ENCODE measurements around the gene TXN. TPM values are rescaled to one million over a fixed set of nuclear protein-coding genes. Genes with fewer than 3 reads are reported as not detected.

The TXN gene
- total and polyA plus RNA-seq, 8 donors: 148 to 308 (median 151) TPM

DNA sequence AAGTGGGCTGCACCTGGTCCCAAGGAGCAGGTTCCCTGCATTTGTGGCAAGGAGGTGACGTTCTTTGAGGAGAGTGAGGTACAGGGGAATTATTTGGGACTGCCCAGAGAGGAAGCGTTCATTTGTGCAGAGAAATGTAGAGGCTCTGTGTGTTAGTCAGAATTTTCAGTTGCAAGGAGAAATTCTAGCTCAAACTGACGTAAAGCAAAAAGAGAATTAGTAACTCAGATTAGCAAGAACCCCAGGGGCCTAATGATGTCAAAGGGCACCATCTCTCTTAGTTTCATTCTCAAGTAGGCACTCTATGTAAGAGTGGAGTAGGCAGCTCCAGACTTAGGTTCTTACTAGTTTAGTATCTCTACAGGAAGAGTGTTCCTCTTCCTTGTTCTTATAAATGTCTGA lies 2.4 kb upstream of the TXN start:
- TF ChIP-seq CTCF (IDR thresholded peaks at IDR 0.05): no peak
- Histone ChIP-seq H3K9me3 (no peaks in the 10 kb centered on the region), H3K27me3 (no peaks in the 10 kb centered on the region), H3K36me3 (no peaks in the 10 kb centered on the region), H3K27ac (peak overlapping the region in 1 of 2 donors; percentile 30), H3K4me1 (peaks cover 16 to 36% of the 10 kb centered on the region in 2 donors), H3K4me3 (no peak overlapping the region)
- ATAC-seq (no peak), DNase-seq (no peak)
- intact Hi-C loops (cut with DNase I): no loop called here

DNA sequence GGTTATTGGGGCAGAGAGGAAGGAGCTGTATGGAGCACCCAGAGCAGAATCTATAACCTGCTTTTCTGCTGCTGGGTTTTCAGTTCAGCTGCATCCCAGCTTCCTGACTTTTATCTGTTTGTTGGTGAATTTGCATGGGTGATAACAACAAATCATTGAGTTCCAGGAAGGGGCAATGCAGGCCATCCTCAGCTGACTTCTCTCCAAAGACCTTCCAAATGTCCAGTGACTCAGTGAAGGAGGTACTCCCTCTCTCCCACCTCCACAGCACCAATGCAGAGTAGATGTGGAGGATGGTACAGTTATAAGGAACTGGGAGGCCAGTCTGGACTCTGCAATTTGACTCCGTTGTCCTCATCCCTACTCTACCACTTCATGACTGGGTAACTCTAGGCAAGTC lies 1.6 kb upstream of the TXN start:
- intact Hi-C loops (cut with DNase I): no loop called here
- no peak for ATAC-seq
- peak overlapping the region in 1 of 2 donors; percentile 90 for H3K4me3 ChIP-seq
- H3K36me3 ChIP-seq: no peaks in the 10 kb centered on the region
- no peak for TF ChIP-seq CTCF (IDR thresholded peaks at IDR 0.05)
- no peak for DNase-seq
- no peaks in the 10 kb centered on the region for H3K9me3 ChIP-seq
- H3K27ac ChIP-seq: peak overlapping the region; percentile 7 to 91
- H3K27me3 ChIP-seq: no peaks in the 10 kb centered on the region
- peaks cover 16 to 44% of the 10 kb centered on the region in 2 donors for H3K4me1 ChIP-seq

DNA sequence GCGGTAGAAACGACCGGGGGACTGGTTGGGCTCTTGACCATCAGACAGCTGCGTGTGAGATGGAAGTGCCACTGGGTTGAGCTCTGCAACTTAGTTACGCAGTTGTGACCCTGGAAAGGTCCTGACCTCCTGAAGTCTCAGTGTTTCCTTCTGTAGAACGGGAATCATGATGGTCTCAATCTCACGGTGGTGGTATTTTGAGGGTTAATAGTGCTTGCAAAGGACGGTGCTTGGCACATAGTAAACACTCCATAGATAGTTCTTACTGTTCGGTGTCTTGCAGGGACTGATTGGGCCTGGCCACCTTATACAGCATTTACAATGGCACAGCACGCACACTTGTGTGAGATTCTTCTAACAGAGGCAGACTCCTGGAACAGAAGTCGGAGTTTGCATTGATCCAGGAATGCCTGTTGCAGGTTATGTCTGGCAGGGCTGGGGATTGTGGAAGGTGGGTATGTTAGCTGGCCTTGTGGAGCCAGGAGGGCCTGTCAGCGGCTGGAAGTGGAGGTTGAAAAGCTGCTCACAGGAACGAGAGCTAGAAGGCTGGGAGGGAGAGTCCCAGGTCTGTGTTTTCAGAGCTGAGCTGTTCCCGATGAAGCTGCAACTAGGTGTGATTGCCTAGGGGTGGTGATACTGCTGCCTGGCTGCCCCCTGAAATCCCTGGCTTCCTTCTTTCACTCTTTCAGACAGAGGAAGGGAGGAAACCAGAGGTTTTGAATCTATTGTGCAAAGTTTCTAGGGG lies 962 bp upstream of the TXN start:
- Histone ChIP-seq H3K36me3 (no peaks in the 10 kb centered on the region), H3K27me3 (no peaks in the 10 kb centered on the region), H3K27ac (peak overlapping the region; percentile 91 to 93), H3K4me1 (peaks cover 16 to 51% of the 10 kb centered on the region in 2 donors), H3K9me3 (no peaks in the 10 kb centered on the region), H3K4me3 (peak overlapping the region; percentile 75 to 90)
- no peak for DNase-seq
- ATAC-seq: peak; percentile 1
- TF ChIP-seq CTCF (IDR thresholded peaks at IDR 0.05): no peak
- intact Hi-C loops (cut with DNase I): no loop called here

GRCh38 chr9:110255463-110256379 lies 586 bp downstream of the TXN start:
- Histone ChIP-seq H3K4me1 (peaks cover 16 to 61% of the 10 kb centered on the region in 2 donors), H3K9me3 (no peaks in the 10 kb centered on the region), H3K4me3 (peak overlapping the region; percentile 75 to 90), H3K27me3 (no peaks in the 10 kb centered on the region), H3K36me3 (peaks cover 0 to 4% of the 10 kb centered on the region in 2 donors), H3K27ac (peak overlapping the region; percentile 91 to 93)
- ATAC-seq (peak; percentile 62), DNase-seq (peak; percentile 52 to 92 (median 70))
- intact Hi-C loops (cut with DNase I): no loop called here
- no peak for TF ChIP-seq CTCF (IDR thresholded peaks at IDR 0.05)

DNA sequence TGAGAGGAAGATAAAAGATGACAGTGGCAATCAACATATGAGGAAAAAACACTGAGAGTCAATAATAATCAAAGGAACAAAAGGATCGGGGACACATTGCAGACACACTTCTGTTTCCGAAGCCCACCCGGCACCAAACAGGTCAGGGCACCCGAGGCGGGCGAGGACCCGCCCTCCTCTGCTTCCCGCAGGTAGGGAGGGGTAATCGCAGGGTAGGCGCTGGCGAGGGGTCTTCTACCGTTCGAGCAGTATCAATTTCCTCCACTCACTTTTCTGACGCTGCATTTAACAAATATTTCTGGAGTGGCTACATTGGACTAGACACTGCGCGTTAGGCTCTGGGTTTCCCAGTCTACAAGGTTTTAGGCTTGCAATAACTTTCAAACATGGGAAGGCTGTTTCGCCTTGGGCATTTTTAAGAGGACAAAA lies 1.3 kb downstream of the TXN start:
- peak in 2 of 4 donors; percentile 28 to 75 for DNase-seq
- H3K4me3 ChIP-seq: peak overlapping the region; percentile 75 to 90
- no peaks in the 10 kb centered on the region for H3K9me3 ChIP-seq
- no peak for TF ChIP-seq CTCF (IDR thresholded peaks at IDR 0.05)
- no peak for ATAC-seq
- intact Hi-C loops (cut with DNase I): no loop called here
- peaks cover 0 to 10% of the 10 kb centered on the region in 2 donors for H3K36me3 ChIP-seq
- H3K27ac ChIP-seq: peak overlapping the region; percentile 91 to 93
- peaks cover 16 to 61% of the 10 kb centered on the region in 2 donors for H3K4me1 ChIP-seq
- H3K27me3 ChIP-seq: no peaks in the 10 kb centered on the region

Measured in left lung (tissue), 10 donors.